ENCODE measurements around the gene LIPA. TPM values are rescaled to one million over a fixed set of nuclear protein-coding genes. Genes with fewer than 3 reads are reported as not detected.

LIPA gene
- polyA plus RNA-seq, 1 donor (not counting 4 experiments of a cell fraction or from before 2014, with no cell fraction given) = 156 TPM

- TF ChIP-seq EZH2 (IDR thresholded peaks at IDR 0.05; ENCODE audit: low read length) (no peak), CTCF (optimal IDR thresholded peaks at IDR 0.05 in 1 of 3, IDR thresholded peaks at IDR 0.05 in 1 of 3, conservative IDR thresholded peaks at IDR 0.05 in 1 of 3; ENCODE audit: extremely low read depth in 1 of 3, insufficient read depth in 2 of 3, low read length in 3 of 3) (no peak)
- H3K27me3 ChIP-seq (ENCODE audit: control insufficient read depth, extremely low read depth, insufficient read depth, low read length) = no peaks in the 10 kb centered on the region
- no peaks in the 10 kb centered on the region for H3K9me3 ChIP-seq (ENCODE audit: control insufficient read depth, low read depth, low read length)
- H3K36me3 ChIP-seq (ENCODE audit: control insufficient read depth in 2 of 2, extremely low read depth in 1 of 2, insufficient read depth in 2 of 2, low read length in 2 of 2) = no peaks in the 10 kb centered on the region
- H3K9me1 ChIP-seq (ENCODE audit: control insufficient read depth, extremely low read depth, insufficient read depth, low read length) = peaks cover 2% of the 10 kb centered on the region
- peak overlapping the region; percentile 56 for H2AFZ ChIP-seq (ENCODE audit: control insufficient read depth, low read length)
- H3K9ac ChIP-seq (ENCODE audit: control insufficient read depth, extremely low read depth, insufficient read depth, low read length) = no peak overlapping the region
- H3K4me3 ChIP-seq (ENCODE audit: control insufficient read depth in 2 of 3, extremely low read depth in 1 of 3, insufficient read depth in 2 of 3, low read depth in 1 of 3, low read length in 3 of 3) = peak overlapping the region in 1 of 3 experiments; percentile 13
- peak overlapping the region; percentile 81 for H3K4me2 ChIP-seq (ENCODE audit: control insufficient read depth, extremely low read depth, insufficient read depth, low read depth, low read length)
- H3K79me2 ChIP-seq (ENCODE audit: control insufficient read depth, insufficient read depth, low read length) = no peaks in the 10 kb centered on the region
- dilution Hi-C loops (cut with MboI; ENCODE audit: extremely low pct_ligation_motif_present, low sequenced_read_pairs) = no loop called here
- peaks cover 44% of the 10 kb centered on the region for H3K4me1 ChIP-seq (ENCODE audit: control insufficient read depth, extremely low read depth, insufficient read depth, low read length)
- FAIRE-seq (peak; percentile 77), DNase-seq (ENCODE audit: low read depth, low spot score) (no peak)
- H4K20me1 ChIP-seq (ENCODE audit: control insufficient read depth, extremely low read depth, insufficient read depth, low read length) = no peaks in the 10 kb centered on the region
- H3K27ac ChIP-seq (ENCODE audit: control insufficient read depth, insufficient read depth, low read length) = no peak overlapping the region
Measured at GRCh38 chr10:89274928-89275327, 23.4 kb upstream of the LIPA start.

- DNase-seq (ENCODE audit: low read depth, low spot score) = no peak
- Histone ChIP-seq H3K36me3 (ENCODE audit: control insufficient read depth in 2 of 2, extremely low read depth in 1 of 2, insufficient read depth in 2 of 2, low read length in 2 of 2) (no peaks in the 10 kb centered on the region), H3K9me3 (ENCODE audit: control insufficient read depth, low read depth, low read length) (no peaks in the 10 kb centered on the region), H3K4me3 (ENCODE audit: control insufficient read depth in 2 of 3, extremely low read depth in 1 of 3, insufficient read depth in 2 of 3, low read depth in 1 of 3, low read length in 3 of 3) (no peak overlapping the region), H3K27ac (ENCODE audit: control insufficient read depth, insufficient read depth, low read length) (no peak overlapping the region), H2AFZ (ENCODE audit: control insufficient read depth, low read length) (no peak overlapping the region), H3K4me2 (ENCODE audit: control insufficient read depth, extremely low read depth, insufficient read depth, low read depth, low read length) (no peak overlapping the region), H4K20me1 (ENCODE audit: control insufficient read depth, extremely low read depth, insufficient read depth, low read length) (no peaks in the 10 kb centered on the region), H3K9ac (ENCODE audit: control insufficient read depth, extremely low read depth, insufficient read depth, low read length) (no peak overlapping the region), H3K79me2 (ENCODE audit: control insufficient read depth, insufficient read depth, low read length) (no peaks in the 10 kb centered on the region), H3K27me3 (ENCODE audit: control insufficient read depth, extremely low read depth, insufficient read depth, low read length) (no peaks in the 10 kb centered on the region), H3K4me1 (ENCODE audit: control insufficient read depth, extremely low read depth, insufficient read depth, low read length) (peaks cover 32% of the 10 kb centered on the region), H3K9me1 (ENCODE audit: control insufficient read depth, extremely low read depth, insufficient read depth, low read length) (peaks cover 2% of the 10 kb centered on the region)
- FAIRE-seq = no peak
- no peak for TF ChIP-seq CTCF (optimal IDR thresholded peaks at IDR 0.05 in 1 of 3, IDR thresholded peaks at IDR 0.05 in 1 of 3, conservative IDR thresholded peaks at IDR 0.05 in 1 of 3; ENCODE audit: extremely low read depth in 1 of 3, insufficient read depth in 2 of 3, low read length in 3 of 3)
- TF ChIP-seq EZH2 (IDR thresholded peaks at IDR 0.05; ENCODE audit: low read length) = no peak
- dilution Hi-C loops (cut with MboI; ENCODE audit: extremely low pct_ligation_motif_present, low sequenced_read_pairs) = no loop called here
Measured at GRCh38 chr10:89273680-89274079, 22.1 kb upstream of the LIPA start.
